ENCODE data around the gene P3H1. TPM values are rescaled to one million over a fixed set of nuclear protein-coding genes. Genes with fewer than 3 reads are reported as not detected.
"Not testable (repeated sequence)": the region's sequence is repeated elsewhere in the genome, so short reads cannot be mapped to it uniquely, and the experiment has no call there.

Gene P3H1, protein sequence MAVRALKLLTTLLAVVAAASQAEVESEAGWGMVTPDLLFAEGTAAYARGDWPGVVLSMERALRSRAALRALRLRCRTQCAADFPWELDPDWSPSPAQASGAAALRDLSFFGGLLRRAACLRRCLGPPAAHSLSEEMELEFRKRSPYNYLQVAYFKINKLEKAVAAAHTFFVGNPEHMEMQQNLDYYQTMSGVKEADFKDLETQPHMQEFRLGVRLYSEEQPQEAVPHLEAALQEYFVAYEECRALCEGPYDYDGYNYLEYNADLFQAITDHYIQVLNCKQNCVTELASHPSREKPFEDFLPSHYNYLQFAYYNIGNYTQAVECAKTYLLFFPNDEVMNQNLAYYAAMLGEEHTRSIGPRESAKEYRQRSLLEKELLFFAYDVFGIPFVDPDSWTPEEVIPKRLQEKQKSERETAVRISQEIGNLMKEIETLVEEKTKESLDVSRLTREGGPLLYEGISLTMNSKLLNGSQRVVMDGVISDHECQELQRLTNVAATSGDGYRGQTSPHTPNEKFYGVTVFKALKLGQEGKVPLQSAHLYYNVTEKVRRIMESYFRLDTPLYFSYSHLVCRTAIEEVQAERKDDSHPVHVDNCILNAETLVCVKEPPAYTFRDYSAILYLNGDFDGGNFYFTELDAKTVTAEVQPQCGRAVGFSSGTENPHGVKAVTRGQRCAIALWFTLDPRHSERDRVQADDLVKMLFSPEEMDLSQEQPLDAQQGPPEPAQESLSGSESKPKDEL
- total RNA-seq = 10 to 100 TPM in 4 of 10 donors, 1 to 10 TPM in 6; 5.0 to 18.3 (median 7.6) TPM
- 10 to 100 TPM; 24.2 to 31.4 TPM for polyA plus RNA-seq
- long read RNA-seq, donor 1, transcript P3H1-207 (14 exons, 2,726 nt) = minor isoform, 5 of 23 reads
- long read RNA-seq, donor 1, transcript P3H1-202 (15 exons, 2,585 nt) = major isoform, 9 of 23 reads
- long read RNA-seq, donor 1, partial matches to known transcripts = 1 of 23 reads
- long read RNA-seq, donor 1, other reads (novel, unspliced or antisense) = 4 of 23 reads
- long read RNA-seq, donor 2, transcript P3H1-202 (15 exons, 2,585 nt) = major isoform, 6 of 20 reads
- long read RNA-seq, donor 2, partial matches to known transcripts = 2 of 20 reads
- long read RNA-seq, donor 2, other reads (novel, unspliced or antisense) = 7 of 20 reads
- long read RNA-seq, donor 3, transcript P3H1-202 (15 exons, 2,585 nt) = major isoform, 16 of 29 reads
- long read RNA-seq, donor 3, partial matches to known transcripts = 1 of 29 reads
- long read RNA-seq, donor 3, other reads (novel, unspliced or antisense) = 6 of 29 reads

DNA sequence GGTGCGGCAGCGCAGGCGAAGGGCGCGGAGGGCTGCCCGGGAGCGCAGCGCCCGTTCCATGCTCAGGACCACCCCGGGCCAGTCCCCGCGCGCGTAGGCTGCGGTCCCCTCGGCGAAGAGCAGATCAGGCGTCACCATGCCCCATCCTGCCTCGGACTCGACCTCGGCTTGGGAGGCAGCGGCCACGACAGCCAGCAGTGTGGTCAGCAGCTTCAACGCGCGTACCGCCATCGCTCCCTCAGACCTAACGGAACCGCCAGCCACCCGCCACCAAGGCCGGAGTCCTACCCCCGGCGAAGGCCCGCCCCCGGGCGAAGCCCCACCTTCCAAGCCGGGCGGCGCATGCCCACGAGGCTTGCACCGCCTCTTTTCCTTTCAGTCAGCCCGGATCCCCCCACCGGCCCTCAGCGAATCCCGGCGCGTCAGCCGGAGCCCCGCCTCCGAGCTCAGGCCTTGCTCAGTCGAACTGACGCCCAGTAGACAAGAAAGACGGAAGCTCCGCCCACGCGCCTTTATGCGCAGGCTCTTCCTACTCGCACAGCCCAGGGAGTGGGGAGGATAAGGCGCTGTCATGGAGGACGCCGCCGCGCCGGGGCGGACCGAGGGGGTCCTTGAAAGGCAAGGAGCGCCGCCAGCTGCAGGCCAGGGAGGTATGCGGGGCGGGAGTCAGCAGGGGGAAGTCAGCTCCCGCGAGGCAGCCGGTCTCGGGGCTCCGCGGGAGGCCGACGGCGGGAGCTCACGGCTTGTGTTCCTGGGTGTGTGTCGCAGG lies at the start of gene P3H1, which contains the start of gene C1orf50:
P3H1 (minus strand) TSS at position 288 of the 769 bp plus-strand sequence; CDS start at position 231, 57 bp downstream.
C1orf50 (plus strand) TSS at position 509 of the 769 bp plus-strand sequence; CDS start at position 572, 63 bp downstream.
- H3K27ac ChIP-seq = peak within 1 kb of the TSS; percentile 67 to 98 (median 94)

DNA sequence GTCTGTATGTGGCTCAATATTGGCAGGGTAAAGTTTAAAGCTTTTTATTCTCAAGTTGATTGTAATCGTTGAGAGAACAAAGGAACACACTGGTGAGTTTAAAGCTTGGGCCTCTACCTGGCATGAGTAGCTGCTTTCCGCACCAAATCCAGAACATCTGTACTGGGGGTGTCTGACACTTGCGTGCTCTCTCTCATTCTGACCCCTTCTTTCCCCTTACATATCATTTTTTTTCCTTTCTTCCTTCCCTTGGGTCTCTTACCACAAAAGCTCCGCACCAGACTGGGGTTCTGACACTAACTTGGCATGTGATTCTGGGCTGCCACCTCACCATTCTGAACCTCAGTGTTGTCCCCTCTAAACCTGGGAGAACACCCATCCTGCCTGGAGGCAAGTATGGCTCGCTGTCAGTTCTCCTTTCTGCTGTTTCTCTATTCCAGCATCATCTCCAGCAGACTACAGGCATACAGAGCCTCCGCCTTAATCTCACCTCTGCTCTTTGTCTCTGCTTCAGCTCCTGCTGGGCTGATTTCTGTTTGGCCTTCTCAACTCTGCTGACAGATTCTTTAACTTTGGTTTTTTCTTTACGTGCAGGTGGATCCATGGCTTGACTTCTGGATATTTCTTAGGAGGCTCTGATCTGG lies 49.2 kb upstream of the P3H1 start:
- WGBS, 2 donors = 25 to 37% methylated on average over 7 of the region's 7 CpGs
- ATAC-seq (no peak), DNase-seq (no peak)
- H3K36me3 ChIP-seq = peaks cover 0 to 19% (median 0%) of the 10 kb centered on the region in 9 donors
- peak overlapping the region in 9 of 10 donors; percentile 93 to 100 (median 99) for H3K27ac ChIP-seq
- TF ChIP-seq, protein P1, sequence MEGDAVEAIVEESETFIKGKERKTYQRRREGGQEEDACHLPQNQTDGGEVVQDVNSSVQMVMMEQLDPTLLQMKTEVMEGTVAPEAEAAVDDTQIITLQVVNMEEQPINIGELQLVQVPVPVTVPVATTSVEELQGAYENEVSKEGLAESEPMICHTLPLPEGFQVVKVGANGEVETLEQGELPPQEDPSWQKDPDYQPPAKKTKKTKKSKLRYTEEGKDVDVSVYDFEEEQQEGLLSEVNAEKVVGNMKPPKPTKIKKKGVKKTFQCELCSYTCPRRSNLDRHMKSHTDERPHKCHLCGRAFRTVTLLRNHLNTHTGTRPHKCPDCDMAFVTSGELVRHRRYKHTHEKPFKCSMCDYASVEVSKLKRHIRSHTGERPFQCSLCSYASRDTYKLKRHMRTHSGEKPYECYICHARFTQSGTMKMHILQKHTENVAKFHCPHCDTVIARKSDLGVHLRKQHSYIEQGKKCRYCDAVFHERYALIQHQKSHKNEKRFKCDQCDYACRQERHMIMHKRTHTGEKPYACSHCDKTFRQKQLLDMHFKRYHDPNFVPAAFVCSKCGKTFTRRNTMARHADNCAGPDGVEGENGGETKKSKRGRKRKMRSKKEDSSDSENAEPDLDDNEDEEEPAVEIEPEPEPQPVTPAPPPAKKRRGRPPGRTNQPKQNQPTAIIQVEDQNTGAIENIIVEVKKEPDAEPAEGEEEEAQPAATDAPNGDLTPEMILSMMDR (IDR thresholded peaks at IDR 0.05) = no peak
- peak overlapping the region; percentile 29 to 92 (median 74) for H3K4me3 ChIP-seq
- H3K27me3 ChIP-seq = no peaks in the 10 kb centered on the region
- intact Hi-C loops (cut with DNase I) = loop anchor here in 2 of 10 donors (2.0 kb wide), 2 partner anchors 31 to 49 kb away; partner anchors contain the start of genes C1orf50 (in 2 of the 2), P3H1 (in 2 of the 2) and ZNF691 (in 1 of the 2)
- H3K9me3 ChIP-seq = no peaks in the 10 kb centered on the region
- H3K4me1 ChIP-seq = peaks cover 0 to 27% (median 23%) of the 10 kb centered on the region in 9 donors

More for the DNA sequence above, at the start of gene P3H1, which contains the start of gene C1orf50:
- TF ChIP-seq, protein P1 (IDR thresholded peaks at IDR 0.05) = peak in 1 of 9 donors; percentile 11
- Histone ChIP-seq H3K27me3 (no peaks in the 10 kb centered on the region), H3K4me3 (peak within 1 kb of the TSS; percentile 73 to 99 (median 93)), H3K36me3 (peaks cover 0 to 20% (median 5%) of the 10 kb centered on the region in 9 donors), H3K4me1 (peaks cover 7 to 53% (median 36%) of the 10 kb centered on the region in 9 donors), H3K9me3 (no peaks in the 10 kb centered on the region)
- intact Hi-C loops (cut with DNase I) = loop anchor here in 3 of 10 donors (1.0 to 10.0 kb wide), 4 partner anchors 50 to 158 kb away; partner anchors contain the start of genes ERMAP (in 2 of the 3), SVBP (in 2 of the 3) and ZNF691 (in 2 of the 3)
- DNase-seq (peak; percentile 100), ATAC-seq (peak; percentile 96 to 99 (median 98))
- 0 to 1% methylated on average over 68 to 82 of the region's 82 CpGs for WGBS, 2 donors

DNA sequence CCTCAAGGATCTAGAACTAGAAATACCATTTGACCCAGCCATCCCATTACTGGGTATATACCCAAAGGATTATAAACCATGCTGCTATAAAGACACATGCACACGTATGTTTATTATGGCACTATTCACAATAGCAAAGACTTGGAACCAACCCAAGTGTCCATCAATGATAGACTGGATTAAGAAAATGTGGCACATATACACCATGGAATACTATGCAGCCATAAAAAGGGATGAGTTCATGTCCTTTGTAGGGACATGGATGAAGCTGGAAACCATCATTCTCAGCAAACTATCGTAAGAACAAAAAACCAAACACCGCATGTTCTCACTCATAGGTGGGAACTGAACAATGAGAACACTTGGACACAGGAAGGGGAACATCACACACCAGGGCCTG lies 48.0 kb upstream of the P3H1 start:
- H3K27me3 ChIP-seq; H3K27ac ChIP-seq; intact Hi-C loops (cut with DNase I); H3K9me3 ChIP-seq; DNase-seq; H3K4me3 ChIP-seq; ATAC-seq: not testable (repeated sequence)
- Histone ChIP-seq H3K36me3 (peaks cover 0 to 27% (median 0%) of the 10 kb centered on the region in 9 donors), H3K4me1 (peaks cover 0 to 27% (median 23%) of the 10 kb centered on the region in 9 donors)
- WGBS, 2 donors = 94 to 100% methylated on average over 3 of the region's 3 CpGs

Data from heart right ventricle (tissue), 16 donors.